ENCODE results near the gene PIK3R1.

- TF ChIP-seq CTCF (IDR thresholded peaks at IDR 0.05) (no peak), POLR2A (IDR thresholded peaks at IDR 0.05) (no peak)
Observed at GRCh38 chr5:68329554-68330255, 114.1 kb downstream of the PIK3R1 start.

Data from body of pancreas (tissue), 4 donors.